Colon (tissue), 2 donors: Measurements from ENCODE around the gene GSS.

Experiments
- FAIRE-seq: peaks from 2 replicates; lab custom pipeline; 2012; peaks lifted over from hg19 to GRCh38; lab: Jason Lieb, UNC
- donor health status: control.
- donor health status: control.

Gene GSS

DNA sequence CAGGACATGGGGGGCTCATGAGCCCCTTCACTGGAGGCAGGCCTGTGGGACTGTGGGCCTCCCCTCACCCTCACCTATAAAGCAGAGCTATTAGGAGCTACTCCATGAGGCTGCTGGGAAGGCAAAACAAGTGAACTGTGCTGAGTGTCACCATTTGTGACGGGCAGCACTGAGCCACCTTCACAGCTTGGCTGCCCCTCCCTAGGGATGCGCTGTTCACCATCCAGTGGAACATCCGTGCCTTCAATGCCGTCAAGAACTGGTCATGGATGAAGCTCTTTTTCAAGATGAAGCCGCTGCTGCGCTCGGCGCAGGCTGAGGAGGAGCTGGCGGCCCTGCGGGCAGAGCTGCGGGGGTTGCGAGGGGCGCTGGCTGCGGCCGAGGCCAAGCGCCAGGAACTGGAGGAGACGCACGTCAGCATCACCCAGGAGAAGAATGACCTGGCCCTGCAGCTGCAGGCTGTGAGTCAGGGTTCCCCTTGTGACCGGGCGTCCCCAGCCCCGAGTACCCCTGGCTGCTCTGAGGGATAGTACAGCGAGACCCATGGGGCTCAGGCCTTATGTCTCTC, 38.4 kb upstream of the GSS start:
- FAIRE-seq: no peak

- no peak for FAIRE-seq
Observed at GRCh38 chr20:34992751-34993417, 37.3 kb upstream of the GSS start.

DNA sequence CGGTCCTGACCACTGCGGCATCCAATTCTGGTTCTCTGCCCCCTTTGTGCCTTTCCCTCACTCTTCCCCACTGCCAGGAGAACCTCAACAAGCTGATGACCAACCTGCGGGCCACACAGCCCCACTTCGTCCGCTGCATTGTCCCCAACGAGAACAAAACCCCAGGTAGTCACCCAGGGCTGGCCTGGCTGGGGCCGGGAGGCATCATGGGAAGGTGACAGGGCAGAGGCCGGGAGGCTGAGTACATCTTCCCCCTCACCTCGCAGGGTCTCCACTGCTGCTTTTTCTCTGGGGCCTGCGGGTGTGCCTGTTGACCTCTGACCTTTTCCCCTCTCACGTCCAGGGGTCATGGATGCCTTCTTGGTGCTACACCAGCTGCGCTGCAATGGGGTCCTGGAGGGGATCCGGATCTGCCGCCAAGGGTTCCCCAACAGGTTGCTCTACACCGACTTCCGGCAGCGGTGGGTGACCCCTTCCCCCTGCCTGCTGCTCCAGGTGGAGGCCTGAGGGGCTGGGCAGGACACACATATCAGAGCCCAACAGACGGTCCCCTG, 35.1 kb upstream of the GSS start:
- no peak for FAIRE-seq

- FAIRE-seq: no peak
Observed at GRCh38 chr20:34990231-34990630, 34.6 kb upstream of the GSS start.

DNA sequence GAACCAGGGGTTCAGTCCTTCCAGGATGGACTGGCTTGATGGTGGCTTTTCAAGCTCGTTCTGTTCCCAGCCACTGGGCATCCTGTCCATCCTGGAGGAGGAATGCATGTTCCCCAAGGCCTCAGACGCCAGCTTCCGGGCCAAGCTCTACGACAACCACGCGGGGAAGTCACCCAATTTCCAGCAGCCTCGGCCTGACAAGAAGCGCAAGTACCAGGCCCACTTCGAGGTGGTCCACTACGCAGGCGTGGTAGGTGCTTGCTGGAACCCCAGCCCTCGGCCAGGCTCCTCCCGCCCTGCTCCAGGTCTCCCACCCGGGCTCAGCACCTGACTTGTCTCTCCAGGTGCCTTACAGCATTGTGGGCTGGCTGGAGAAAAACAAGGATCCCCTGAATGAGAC, 34.1 kb upstream of the GSS start:
- FAIRE-seq: no peak

- no peak for FAIRE-seq
Observed at GRCh38 chr20:34989118-34989517, 33.5 kb upstream of the GSS start.

DNA sequence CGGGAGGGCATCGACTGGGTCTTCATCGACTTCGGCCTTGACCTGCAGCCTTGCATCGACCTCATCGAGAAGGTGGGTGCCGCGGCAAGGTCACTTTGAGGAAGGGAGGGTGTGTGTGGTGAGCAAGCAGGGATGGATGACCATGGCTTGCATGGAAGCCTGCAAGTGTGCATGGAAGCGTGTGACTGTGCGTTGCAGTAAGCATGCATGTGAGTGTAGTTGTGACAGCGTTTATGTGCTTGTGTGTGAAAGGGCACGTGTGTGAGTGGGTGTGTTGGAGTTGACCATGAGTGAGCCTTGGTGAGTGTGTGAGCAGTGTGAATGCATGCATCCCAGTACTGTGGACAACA, 32.6 kb upstream of the GSS start:
- FAIRE-seq: no peak

DNA sequence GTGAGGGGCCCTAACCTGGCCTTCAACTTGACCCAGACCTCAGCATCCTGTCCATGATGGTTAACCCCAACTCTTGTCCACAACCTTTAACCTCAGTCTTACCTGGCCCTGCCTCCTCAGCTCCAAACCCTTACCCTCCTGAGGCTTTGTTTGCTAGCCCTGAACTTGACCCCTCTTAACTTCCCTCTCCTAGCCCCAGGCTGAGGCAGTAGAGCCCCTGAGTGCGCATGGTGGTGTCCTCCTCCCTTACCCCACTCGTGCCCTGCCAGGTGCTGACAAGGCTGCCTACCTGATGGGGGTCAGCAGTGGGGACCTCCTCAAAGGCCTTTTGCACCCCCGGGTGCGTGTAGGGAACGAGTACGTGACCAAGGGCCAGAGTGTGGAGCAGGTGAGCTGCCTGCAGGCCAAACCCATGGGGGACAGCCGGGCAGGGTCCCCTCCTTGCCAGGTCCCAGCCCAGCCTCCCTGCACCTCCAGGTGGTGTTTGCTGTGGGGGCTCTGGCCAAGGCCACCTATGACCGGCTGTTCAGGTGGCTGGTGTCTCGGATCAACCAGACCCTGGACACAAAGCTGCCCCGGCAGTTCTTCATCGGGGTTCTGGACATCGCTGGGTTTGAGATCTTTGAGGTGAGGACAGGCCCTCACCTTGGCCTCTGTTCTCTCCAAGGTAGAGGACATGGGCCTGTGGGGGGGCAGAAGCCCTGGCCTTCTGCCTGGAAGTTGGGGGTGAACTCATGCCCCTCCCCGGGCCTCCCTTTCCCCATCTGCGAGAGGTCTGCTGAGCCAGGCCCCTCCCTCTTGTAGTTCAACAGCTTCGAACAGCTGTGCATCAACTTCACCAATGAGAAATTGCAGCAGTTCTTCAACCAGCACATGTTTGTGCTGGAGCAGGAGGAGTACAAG, 31.9 kb upstream of the GSS start:
- FAIRE-seq: no peak

GRCh38 chr20:34986311-34987287, 31.0 kb upstream of the GSS start:
- FAIRE-seq: no peak

DNA sequence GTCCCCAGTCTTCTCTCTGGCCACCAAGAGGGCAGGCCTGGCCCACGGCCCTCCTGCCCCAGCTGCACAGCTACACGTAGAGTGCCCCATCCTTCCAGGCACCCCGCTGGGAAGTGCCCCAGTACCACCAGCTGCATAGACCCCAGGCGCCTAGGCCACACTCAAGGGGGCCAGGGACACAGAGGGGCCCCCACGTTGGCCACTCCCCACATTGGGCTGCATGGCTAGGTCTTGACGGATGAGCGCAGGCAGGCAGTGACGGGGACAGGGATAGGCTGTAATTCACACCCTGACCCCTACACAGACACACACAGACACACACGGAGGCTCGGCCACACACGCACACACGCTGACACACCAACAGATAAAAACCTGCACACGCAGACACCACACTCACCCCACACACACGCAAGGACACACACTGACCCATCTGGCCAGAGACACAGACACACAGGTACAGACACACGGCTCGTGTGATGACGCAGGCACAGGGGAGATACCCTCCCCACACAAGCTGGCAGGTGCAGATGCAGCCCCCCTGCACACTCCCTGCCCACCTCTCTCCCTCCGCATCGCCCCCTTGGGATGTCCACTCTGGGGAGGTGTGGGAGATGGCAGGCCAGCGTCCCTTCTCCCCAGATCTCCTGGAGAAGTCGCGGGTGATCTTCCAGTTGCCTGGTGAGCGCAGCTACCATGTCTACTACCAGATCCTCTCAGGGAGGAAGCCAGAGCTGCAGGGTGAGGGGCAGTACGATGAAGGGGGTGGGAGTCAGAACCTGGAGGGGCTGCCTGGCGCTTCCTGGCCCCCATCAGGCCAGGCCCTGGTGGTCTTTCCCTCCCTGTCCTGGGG, 30.1 kb upstream of the GSS start:
- no peak for FAIRE-seq

GRCh38 chr20:34984756-34985261, 29.2 kb upstream of the GSS start:
- no peak for FAIRE-seq

- FAIRE-seq: no peak
Observed at GRCh38 chr20:34983995-34984735, 28.6 kb upstream of the GSS start.

DNA sequence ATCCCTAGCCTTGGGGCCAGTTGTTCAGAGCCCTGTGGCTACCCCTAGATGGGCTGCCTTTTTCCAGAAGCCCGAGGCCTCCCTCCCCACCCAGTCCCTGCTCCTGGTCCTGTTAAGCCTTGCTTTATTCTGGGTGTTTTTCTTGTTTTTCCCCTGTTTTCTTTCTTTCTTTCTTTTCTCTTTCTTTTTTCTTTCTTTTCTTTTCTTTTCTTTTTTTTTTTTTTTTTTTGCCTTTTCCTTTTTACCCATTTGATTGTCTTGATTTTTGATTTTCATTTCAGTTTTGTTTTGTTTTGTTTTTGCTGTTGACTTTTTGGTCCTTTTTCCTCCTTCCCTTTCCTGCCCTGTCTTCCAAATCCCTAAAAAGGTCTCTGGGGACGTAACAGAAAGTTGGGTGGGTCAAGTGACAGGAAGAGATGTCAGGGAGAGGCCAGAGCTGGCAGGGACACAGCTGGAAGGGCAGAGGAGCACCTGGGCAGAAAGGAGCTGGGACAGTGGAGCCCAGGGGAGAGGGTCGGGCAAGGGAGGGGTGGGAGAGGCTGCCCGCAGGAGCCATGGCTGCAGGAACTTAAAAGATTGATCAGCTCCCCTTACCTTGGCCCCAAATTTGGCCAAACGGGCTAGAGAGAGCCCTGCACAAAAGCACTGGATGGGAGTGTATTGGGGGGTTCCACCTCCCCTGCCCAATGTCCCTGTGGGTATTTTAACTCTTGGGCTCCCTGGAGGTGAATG, 27.6 kb upstream of the GSS start:
- no peak for FAIRE-seq

- FAIRE-seq: no peak
Observed at GRCh38 chr20:34982270-34983088, 26.9 kb upstream of the GSS start.

GRCh38 chr20:34980543-34981233, 25.1 kb upstream of the GSS start:
- FAIRE-seq: no peak

- no peak for FAIRE-seq
Observed at GRCh38 chr20:34979366-34980153, 24.0 kb upstream of the GSS start.
